GM20000 (cell line): ENCODE results near the gene TASL.

Source experiments
- DNase-seq: peaks from one replicate; pipeline ENCODE4 v3.0.0; 2012; ENCODE audit warnings: low spot score
- TF ChIP-seq, protein P1 (sequence below): IDR thresholded peaks from 2 replicates; pipeline ENCODE4 v1.5.1; 2012; ENCODE audit warnings: mild to moderate bottlenecking, control low read depth; ENCODE audit errors: extremely low read depth, missing control alignments

TASL gene

DNA sequence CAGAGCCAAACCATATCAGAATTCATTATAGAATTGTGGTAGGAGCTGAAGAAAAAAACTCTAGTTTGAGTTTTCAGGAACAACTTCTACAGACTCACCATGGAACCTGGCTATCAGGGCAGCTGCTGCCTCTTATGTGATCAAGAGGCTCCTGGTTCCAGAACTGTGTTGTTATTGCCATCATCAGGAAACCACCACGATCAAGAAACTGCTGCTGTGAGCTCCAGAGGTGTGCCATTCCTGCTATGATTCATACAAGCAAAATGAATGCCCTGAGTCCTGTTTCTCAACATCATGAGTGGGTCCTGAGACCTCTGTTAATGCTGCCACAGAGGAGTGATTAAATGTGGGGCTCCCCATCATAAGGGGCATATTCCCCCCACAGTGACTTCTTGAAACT lies 43.7 kb downstream of the TASL start:
- TF ChIP-seq, protein P1, sequence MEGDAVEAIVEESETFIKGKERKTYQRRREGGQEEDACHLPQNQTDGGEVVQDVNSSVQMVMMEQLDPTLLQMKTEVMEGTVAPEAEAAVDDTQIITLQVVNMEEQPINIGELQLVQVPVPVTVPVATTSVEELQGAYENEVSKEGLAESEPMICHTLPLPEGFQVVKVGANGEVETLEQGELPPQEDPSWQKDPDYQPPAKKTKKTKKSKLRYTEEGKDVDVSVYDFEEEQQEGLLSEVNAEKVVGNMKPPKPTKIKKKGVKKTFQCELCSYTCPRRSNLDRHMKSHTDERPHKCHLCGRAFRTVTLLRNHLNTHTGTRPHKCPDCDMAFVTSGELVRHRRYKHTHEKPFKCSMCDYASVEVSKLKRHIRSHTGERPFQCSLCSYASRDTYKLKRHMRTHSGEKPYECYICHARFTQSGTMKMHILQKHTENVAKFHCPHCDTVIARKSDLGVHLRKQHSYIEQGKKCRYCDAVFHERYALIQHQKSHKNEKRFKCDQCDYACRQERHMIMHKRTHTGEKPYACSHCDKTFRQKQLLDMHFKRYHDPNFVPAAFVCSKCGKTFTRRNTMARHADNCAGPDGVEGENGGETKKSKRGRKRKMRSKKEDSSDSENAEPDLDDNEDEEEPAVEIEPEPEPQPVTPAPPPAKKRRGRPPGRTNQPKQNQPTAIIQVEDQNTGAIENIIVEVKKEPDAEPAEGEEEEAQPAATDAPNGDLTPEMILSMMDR: no peak
- DNase-seq: no peak

DNA sequence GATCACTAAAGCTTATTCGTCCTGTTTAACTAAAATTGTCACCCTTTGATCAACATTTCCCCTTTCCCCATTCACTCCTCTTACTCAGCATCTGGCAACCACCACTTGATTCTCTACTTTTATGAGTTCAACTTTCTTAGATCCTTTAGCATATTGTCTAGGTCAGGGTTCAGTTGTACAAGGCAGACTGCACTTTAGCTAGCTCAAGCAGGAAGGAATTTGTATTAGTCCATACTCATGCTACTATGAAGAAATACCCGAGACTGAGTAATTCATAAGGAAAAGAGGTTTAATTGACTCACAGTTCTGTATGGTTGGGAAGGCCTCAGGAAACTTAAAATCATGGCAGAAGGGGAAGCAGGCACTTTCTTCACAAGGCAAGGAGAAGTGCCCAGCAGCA lies 44.3 kb downstream of the TASL start:
- TF ChIP-seq, protein P1: no peak
- DNase-seq: no peak

DNA sequence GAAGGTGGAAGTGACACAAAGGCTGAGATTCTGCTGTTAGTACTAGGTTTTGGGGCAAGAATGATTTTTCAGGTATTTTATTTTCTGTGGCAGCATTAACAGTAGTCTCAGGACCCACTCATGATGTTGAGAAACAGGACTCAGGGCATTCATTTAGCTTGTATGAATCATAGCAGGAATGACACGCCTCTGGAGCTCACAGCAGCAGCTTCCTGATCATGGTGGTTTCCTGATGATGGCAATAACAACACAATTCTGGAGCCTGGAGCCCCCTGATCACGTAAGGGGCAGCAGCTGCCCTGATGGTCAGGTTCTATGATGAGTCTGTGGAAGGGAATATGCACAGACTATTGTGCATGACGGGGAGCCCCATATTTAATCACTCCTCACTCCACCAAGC lies 47.0 kb downstream of the TASL start:
- TF ChIP-seq, protein P1: no peak
- no peak for DNase-seq

DNA sequence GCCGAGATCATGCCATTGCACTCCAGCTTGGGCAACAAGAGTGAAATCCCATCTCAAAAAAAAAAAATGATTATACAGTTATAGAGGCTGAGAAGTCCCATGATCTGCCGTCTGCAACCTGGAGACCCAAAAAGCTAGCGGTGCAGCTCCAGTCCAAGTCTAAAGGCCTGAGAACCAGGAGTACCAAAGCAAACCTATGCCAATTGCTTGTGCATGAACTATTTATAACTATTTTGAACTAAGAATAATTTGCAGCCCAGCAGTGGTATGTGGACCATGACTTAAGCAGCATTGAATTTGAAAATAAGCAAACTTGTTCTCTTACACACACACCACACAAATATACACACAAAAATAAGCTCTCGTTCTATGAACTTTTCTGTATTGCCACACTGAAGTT lies 51.8 kb downstream of the TASL start:
- DNase-seq: no peak
- TF ChIP-seq, protein P1: no peak

DNA sequence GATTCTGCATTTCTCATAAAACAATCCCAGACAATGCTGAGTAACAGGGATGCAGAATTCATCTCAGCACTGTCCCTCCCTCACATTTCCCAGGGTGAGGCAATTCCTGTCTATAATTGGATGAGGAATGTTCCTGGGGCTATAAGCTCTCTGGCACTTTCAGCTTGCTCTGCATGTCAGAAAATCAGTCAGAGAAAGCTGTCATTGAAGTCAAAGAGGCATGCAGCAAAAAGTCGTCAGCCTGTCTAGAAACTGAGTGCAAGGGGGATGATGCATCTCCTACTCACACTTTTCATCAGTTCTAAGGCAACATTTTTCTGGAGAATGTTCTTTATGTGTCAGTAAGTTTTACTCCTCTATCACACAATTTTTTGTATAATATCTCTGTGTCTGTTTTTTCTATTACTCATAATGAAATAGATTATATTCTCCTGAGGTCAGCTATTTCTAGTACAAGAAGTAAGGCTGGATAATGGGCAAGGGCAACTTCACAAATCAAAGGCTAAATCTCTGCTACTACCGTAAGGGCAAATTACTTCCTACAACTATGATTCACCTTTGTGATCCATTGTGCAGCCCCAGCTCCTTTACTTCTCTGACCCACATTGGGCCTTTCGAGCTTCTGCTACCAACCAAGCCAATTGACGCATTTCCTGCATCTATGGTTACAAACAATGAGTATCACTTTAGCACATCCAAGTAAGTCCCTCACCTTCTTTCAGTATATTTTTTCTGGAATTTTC lies 56.0 kb downstream of the TASL start:
- TF ChIP-seq, protein P1: no peak
- DNase-seq: no peak

DNA sequence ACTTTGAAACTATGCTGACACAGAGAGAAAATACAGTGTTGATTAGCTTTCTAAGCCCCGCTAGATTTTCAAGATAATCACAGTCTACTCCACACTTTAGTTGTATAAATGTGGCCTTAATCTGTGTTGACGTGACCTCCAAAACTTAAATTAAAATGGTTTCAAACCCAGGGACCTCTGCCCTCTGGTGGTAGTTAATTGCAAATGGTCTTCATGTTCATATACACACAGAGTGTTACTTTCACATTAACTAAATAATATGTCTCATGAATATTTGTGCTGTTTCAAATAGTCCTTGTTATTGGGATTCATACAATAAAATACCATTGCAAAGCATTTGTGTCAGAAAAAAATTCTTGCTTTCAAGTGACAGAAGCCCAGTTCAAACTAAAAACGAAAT lies 64.3 kb downstream of the TASL start:
- TF ChIP-seq, protein P1: no peak
- peak; percentile 4 for DNase-seq
